ENCODE measurements around the gene RDH5. TPM values are rescaled to one million over a fixed set of nuclear protein-coding genes. Genes with fewer than 3 reads are reported as not detected.

The RDH5 gene
- total RNA-seq, 1 experiment from 2014 or later, result 4.5 TPM

- no peak for DNase-seq (ENCODE audit: low read depth)
These were observed 24.1 kb upstream of the RDH5 start for GRCh38 chr12:55696141-55696540.

GRCh38 chr12:55696796-55697462, 23.3 kb upstream of the RDH5 start:
- DNase-seq (ENCODE audit: low read depth), result no peak

DNA sequence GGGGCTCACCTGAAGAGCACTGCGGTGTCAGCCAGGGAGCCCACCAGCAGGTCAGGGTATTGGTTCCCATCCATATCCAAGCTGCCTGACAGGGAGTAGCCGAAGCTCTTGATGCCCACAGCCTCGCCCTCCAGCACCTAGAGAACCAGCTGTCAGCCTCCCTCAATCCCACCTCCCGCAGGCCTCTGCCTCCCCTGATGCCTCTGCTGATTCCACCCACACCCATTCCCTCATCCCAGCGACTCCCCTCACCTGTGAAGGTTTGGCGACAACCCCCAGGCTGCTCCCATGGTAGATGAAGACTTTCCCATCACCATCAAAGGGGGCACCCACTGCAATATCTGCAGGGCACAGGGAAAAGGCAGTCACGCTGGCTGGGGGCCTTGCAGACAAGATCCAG, 22.5 kb upstream of the RDH5 start:
- DNase-seq (ENCODE audit: low read depth), result no peak

GRCh38 chr12:55698241-55698955, 21.8 kb upstream of the RDH5 start:
- no peak for DNase-seq (ENCODE audit: low read depth)

GRCh38 chr12:55698965-55699364, 21.2 kb upstream of the RDH5 start:
- no peak for DNase-seq (ENCODE audit: low read depth)

- DNase-seq (ENCODE audit: low read depth), result no peak
These were observed 20.6 kb upstream of the RDH5 start for GRCh38 chr12:55699471-55700055.

DNA sequence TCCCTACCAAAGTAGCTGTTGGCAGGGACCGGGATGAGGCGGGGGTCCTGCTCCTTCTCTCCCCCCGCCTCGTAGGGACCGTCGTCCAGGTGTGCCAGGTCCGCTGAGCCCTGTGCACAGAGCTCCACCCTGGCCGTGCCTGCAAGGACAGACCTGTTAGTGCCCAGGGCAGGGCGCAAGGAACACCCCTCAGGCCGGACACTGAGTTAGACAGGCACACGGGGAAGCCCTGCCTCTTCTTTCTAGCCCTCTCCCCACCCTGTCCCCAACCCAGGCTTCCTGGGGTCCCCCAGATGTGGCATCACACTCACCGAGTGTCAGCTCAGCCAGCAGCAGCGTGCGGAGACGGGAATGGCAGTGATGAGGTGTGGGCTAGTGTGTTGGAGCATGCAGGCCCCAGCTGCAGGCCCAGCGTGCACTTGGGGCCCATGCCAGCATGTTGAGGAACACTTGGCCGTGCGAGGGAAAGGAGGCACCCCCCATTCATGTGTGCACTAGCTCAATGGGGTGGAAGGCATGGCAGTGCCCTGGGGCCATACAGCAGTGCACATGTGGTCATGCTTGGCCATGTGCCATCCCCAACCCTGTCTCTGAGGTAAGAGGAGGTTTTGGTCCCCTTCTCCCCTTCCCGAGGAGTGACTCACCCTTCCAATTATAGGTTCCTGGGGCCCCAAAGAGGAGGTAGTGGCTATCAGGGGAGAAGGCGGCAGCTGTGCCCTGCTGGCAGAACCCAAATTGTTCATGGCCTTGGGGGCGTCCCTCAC, 19.8 kb upstream of the RDH5 start:
- peak; percentile 86 for DNase-seq (ENCODE audit: low read depth)

GRCh38 chr12:55702861-55703260, 17.3 kb upstream of the RDH5 start:
- DNase-seq (ENCODE audit: low read depth), result no peak

GRCh38 chr12:55703288-55703687, 16.9 kb upstream of the RDH5 start:
- DNase-seq (ENCODE audit: low read depth), result no peak

GRCh38 chr12:55703901-55704761, 16.1 kb upstream of the RDH5 start:
- DNase-seq (ENCODE audit: low read depth), result no peak

DNA sequence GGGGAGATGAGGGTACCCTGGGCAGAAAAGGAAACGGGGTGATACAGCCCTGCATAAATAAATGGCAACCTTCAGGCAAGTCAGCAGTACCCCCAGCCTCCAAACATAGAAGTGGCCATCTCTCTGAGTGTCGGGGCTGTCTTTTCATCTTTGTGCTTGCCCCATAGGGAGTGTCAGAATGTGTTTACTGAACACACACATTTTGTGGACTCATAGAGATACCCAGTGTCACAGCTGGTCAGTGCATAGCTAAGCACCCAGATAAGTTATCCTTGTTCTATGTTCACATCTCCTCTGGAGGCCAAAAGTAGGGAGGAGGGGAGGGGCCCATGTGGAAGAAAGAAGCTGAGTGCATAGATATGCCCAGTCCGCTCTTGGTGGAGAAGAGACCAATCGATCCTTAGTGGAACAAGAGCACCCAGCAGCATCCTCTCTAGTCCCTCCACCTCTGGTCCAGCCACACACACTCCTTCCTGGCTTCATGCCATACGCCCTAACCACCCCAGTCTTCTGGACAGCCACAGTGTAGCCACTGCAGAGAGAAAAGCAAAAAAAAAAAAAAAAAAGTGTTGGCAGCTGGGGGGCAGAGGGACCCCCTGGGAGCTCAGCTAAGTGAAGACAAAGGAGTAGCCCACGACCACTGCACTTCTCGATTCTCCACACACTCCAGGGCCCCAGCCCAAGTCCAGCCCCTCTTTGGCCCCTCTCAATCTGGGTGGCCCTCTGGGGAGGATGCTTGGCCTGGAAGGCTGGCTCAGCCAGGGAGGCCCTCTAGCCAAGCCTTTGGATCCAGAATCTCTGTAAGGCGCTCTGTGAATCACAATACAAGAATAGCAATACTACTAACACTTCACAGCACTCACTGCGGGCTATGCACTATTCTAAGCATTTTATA, 15.1 kb upstream of the RDH5 start:
- DNase-seq (ENCODE audit: low read depth), result no peak

GRCh38 chr12:55705782-55706402, 14.3 kb upstream of the RDH5 start:
- no peak for DNase-seq (ENCODE audit: low read depth)

- DNase-seq (ENCODE audit: low read depth), result no peak
These were observed 13.5 kb upstream of the RDH5 start for GRCh38 chr12:55706568-55707218.

DNA sequence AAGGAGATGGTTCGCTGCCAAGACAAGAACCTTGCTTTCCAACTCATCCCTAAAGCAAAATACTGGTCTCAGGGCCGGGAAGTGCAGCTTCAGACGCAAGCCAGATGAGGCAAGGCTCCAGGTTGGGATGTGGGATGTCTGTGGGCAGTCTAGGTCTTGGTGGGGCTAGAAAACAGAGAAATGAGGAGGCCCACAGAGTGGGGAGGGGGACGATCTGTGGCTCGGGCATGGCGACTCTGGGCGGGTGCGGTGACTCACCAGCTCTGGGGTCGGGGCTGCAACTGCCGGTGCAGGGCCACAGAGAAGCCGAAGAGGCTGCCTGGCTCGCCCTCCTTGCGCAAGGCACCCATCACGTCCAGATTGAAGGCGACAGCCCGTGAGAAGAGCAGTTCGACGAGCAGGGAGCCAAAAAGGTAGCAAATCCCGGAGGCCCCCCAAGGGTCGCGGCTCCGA, 12.9 kb upstream of the RDH5 start:
- DNase-seq (ENCODE audit: low read depth), result no peak

DNA sequence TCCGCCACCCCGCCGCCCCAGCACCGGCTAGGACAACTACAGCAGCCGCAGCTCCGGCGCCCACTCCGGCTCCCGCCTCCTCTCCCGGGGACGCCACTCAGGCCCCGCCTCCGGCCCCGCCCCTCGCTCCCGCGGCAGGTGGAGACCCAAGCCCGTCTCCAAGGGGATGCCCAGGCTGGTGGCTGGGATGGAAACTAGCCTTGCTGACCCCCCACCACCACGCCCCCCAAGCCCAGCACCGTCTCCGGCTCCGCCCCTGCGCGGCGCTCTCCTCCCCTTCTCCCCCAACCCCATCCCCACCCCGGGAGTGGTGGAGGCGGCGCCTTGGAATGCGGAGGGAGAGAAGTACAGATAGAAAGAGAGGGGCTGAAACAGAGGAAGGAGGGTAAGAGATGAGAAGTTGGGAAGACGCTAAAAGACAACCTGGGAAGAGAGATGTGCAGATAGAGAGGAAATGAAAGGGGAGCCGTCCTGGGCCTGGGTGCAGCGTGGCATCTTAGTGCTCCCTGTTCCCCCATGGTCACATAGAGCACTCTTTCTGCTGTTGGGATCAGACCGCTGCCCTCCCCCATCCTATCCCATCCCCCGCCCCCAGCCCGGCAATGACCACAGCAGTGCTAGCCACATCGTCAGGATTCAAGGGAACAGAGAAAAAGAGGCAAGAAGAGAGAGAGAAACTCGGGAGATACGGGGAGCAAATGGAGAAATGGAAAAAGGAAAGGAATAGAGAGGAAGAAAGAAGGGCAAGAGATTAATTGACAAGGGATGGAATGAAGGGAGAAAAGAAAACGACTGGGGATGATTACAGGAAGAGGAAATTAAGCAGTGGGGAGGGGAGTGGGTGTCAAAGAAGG, 12.1 kb upstream of the RDH5 start, which contains the start of gene ITGA7:
TSS of gene ITGA7 (minus strand) at position 64 of the 854 bp plus-strand sequence. CDS start 222 bp downstream, outside the sequence.
- DNase-seq (ENCODE audit: low read depth), result peak; percentile 62

DNA sequence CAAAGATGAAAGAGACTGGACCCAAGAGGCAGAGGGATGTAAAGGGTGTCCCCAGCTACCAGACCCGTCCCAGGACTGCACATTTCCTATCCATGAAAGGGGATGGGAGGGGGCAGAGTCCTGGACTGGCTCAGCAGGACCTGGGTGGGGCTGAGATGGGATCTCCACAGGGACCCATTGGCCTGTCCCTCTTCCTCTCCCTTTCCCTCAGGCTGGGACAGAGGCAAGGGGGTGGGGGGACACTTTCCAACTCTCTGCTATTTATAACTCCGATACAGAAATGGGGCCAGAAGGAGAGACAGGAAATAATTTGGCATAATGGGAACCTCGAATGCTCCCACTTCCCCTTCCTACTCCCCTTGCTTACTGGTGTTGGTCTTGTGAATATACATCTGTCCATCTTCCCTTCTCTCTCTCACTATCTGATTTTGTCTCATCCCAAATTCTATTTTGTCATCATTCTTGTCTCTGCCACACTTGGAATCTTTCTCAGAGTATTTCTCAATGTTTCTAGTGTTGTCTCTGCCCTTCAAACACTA, 11.4 kb upstream of the RDH5 start:
- DNase-seq (ENCODE audit: low read depth), result no peak

- no peak for DNase-seq (ENCODE audit: low read depth)
These were observed 8.2 kb upstream of the RDH5 start for GRCh38 chr12:55711786-55712553.

Measured in Daoy (cell line).